MM.1S (cell line): Measurements from ENCODE around the gene CD38.

Experiments
- DNase-seq: peaks from one replicate; pipeline ENCODE4 v3.0.0-alpha.2; 2015
- H2AFZ ChIP-seq: fragments of 300-600 bp; sonication (generic); 2 replicates; pipeline ENCODE4 v1.6.0; 2016; ENCODE audit warnings: antibody characterized with exemption, low read length
- H3F3A ChIP-seq: fragments of 300-600 bp; sonication (generic); 2 replicates; pipeline ENCODE4 v1.6.1; 2016; ENCODE audit warnings: mild to moderate bottlenecking, antibody characterized with exemption, low read length, moderate library complexity, mixed read lengths; ENCODE audit not compliant: insufficient read depth
- H3K27ac ChIP-seq: fragments of 300-600 bp; sonication (generic); 2 replicates; pipeline ENCODE4 v1.5.1; 2016; ENCODE audit warnings: mild to moderate bottlenecking, low read length
- H3K27me3 ChIP-seq: fragments of 300-600 bp; sonication (generic); replicated peaks from 2 replicates; pipeline ENCODE4 v1.6.0; 2016; ENCODE audit warnings: low read length; ENCODE audit not compliant: insufficient read depth
- H3K36me3 ChIP-seq: fragments of 300-600 bp; sonication (generic); replicated peaks from 2 replicates; pipeline ENCODE4 v1.6.1; 2016; ENCODE audit warnings: mild to moderate bottlenecking, low read length, mixed read lengths; ENCODE audit not compliant: insufficient read depth
- H3K4me1 ChIP-seq: fragments of 300-600 bp; sonication (generic); 2 replicates; pipeline ENCODE4 v1.6.1; 2016; ENCODE audit warnings: low read length, mixed read lengths
- H3K4me2 ChIP-seq: fragments of 300-600 bp; sonication (generic); 2 replicates; pipeline ENCODE4 v1.6.0; 2016; ENCODE audit warnings: low read depth, low read length
- H3K4me3 ChIP-seq: fragments of 300-600 bp; sonication (generic); 2 replicates; pipeline ENCODE4 v1.5.1; 2016; ENCODE audit warnings: low read length, mixed read lengths
- H3K79me2 ChIP-seq: fragments of 300-600 bp; sonication (generic); 2 replicates; pipeline ENCODE4 v1.6.1; 2016; ENCODE audit warnings: mixed run types, low read length, mixed read lengths
- H3K9ac ChIP-seq: fragments of 300-600 bp; sonication (generic); 2 replicates; pipeline ENCODE4 v1.6.1; 2016; ENCODE audit warnings: low read length, mixed read lengths
- H3K9me2 ChIP-seq: fragments of 300-600 bp; sonication (generic); replicated peaks from 2 replicates; pipeline ENCODE4 v1.6.1; 2016; ENCODE audit warnings: mild to moderate bottlenecking, low read length, mixed read lengths; ENCODE audit not compliant: insufficient read depth
- H3K9me3 ChIP-seq: fragments of 300-600 bp; sonication (generic); replicated peaks from 2 replicates; pipeline ENCODE4 v1.6.1; 2016; ENCODE audit warnings: mild to moderate bottlenecking, low read length, mixed read lengths; ENCODE audit not compliant: insufficient read depth
- H4K20me1 ChIP-seq: fragments of 300-600 bp; sonication (generic); 2 replicates; pipeline ENCODE4 v1.6.1; 2016; ENCODE audit warnings: mild to moderate bottlenecking, low read length, moderate library complexity, mixed read lengths; ENCODE audit not compliant: insufficient read depth
- CTCF ChIP-seq: fragments of 300-600 bp; sonication (generic); IDR thresholded peaks from 2 replicates; pipeline ENCODE4 v1.5.1; 2016; ENCODE audit warnings: antibody characterized with exemption, low read length, mixed read lengths
- EZH2 ChIP-seq: fragments of 300-600 bp; sonication (generic); optimal IDR thresholded peaks from 2 replicates; pipeline ENCODE3; 2017; ENCODE audit warnings: low read depth, mild to moderate bottlenecking, antibody characterized with exemption, low read length, mixed read lengths
- EZH2phosphoT487 ChIP-seq: fragments of 300-600 bp; sonication (generic); IDR thresholded peaks from 2 replicates; pipeline ENCODE4 v1.6.1; 2018; ENCODE audit warnings: antibody characterized with exemption, low read length

CD38 gene

GRCh38 chr4:15864651-15865566, 86.8 kb downstream of the CD38 start:
- no peaks in the 10 kb centered on the region for H3K79me2 ChIP-seq
- no peak overlapping the region for H3K4me3 ChIP-seq
- H3K27ac ChIP-seq: no peak overlapping the region
- H3K4me1 ChIP-seq: no peaks in the 10 kb centered on the region
- no peak for DNase-seq
- no peaks in the 10 kb centered on the region for H3F3A ChIP-seq
- H3K4me2 ChIP-seq: no peak overlapping the region
- no peaks in the 10 kb centered on the region for H3K9me2 ChIP-seq
- no peak overlapping the region for H2AFZ ChIP-seq
- H3K9ac ChIP-seq: no peak overlapping the region
- no peaks in the 10 kb centered on the region for H3K9me3 ChIP-seq
- H4K20me1 ChIP-seq: no peaks in the 10 kb centered on the region
- no peaks in the 10 kb centered on the region for H3K36me3 ChIP-seq
- H3K27me3 ChIP-seq: no peaks in the 10 kb centered on the region
- TF ChIP-seq EZH2phosphoT487 (no peak), EZH2 (no peak), CTCF (no peak)

DNA sequence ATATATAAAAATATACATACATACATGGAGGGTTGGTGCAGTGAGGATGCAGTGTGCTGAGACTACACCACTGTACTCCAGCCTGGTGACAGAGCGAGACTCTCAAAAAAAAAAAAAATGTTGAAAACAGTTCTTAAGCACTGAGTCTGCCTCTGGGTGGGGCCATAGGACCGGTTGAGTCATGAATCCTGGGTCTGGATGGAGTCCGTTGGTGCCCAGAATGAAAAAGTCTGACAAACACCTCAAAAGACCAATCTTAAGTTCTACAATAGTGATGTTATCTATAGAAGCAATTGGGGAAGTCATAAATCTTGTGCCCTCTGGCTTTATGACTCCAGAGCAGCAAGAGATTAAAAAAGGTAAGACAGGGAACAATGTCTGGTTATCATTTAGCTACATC, 90.0 kb downstream of the CD38 start:
- no peaks in the 10 kb centered on the region for H3K79me2 ChIP-seq
- DNase-seq: no peak
- no peak overlapping the region for H3K27ac ChIP-seq
- H3K9ac ChIP-seq: no peak overlapping the region
- no peak overlapping the region for H3K4me3 ChIP-seq
- no peaks in the 10 kb centered on the region for H3F3A ChIP-seq
- H3K4me2 ChIP-seq: no peak overlapping the region
- H4K20me1 ChIP-seq: no peaks in the 10 kb centered on the region
- H3K27me3 ChIP-seq: no peaks in the 10 kb centered on the region
- no peaks in the 10 kb centered on the region for H3K4me1 ChIP-seq
- H3K36me3 ChIP-seq: no peaks in the 10 kb centered on the region
- H3K9me3 ChIP-seq: no peaks in the 10 kb centered on the region
- no peak for TF ChIP-seq CTCF
- TF ChIP-seq EZH2phosphoT487: no peak
- TF ChIP-seq EZH2: no peak
- H2AFZ ChIP-seq: no peak overlapping the region
- H3K9me2 ChIP-seq: no peaks in the 10 kb centered on the region

DNA sequence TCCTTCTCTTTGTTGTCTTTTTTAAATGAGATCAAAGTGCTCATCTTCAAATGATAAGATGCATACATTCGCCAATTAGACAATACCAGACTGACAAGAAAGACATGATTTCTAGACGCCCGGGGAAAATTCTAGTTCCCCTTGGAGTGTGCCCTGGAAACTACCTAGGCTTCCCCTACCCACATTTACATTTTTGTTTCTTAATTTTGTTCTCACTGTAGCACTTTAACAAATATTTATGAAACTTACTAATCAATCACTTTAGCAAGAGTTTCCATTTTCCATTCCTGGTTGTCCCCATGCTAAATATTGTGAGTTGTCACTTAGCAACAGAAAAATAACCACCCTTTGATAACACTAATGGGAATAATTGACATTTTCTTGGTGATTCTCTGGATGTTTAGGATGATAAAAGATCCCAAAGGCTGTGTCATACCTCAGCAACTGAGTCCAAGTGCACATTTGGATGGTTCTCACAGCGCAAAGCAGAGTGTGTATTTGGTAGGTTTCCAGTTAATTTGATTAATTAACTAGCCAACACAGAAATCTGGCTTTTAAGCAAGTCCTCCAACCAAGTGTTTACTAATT, 90.8 kb downstream of the CD38 start:
- no peaks in the 10 kb centered on the region for H4K20me1 ChIP-seq
- no peaks in the 10 kb centered on the region for H3K27me3 ChIP-seq
- H3K9me3 ChIP-seq: no peaks in the 10 kb centered on the region
- no peak overlapping the region for H3K9ac ChIP-seq
- TF ChIP-seq CTCF (no peak), EZH2phosphoT487 (no peak), EZH2 (no peak)
- DNase-seq: no peak
- H2AFZ ChIP-seq: no peak overlapping the region
- H3K79me2 ChIP-seq: no peaks in the 10 kb centered on the region
- H3K4me3 ChIP-seq: no peak overlapping the region
- H3F3A ChIP-seq: no peaks in the 10 kb centered on the region
- no peak overlapping the region for H3K4me2 ChIP-seq
- no peaks in the 10 kb centered on the region for H3K36me3 ChIP-seq
- H3K4me1 ChIP-seq: no peaks in the 10 kb centered on the region
- H3K9me2 ChIP-seq: no peaks in the 10 kb centered on the region
- no peak overlapping the region for H3K27ac ChIP-seq
